ENCODE results near the gene MRPL40.

Gene MRPL40

DNA sequence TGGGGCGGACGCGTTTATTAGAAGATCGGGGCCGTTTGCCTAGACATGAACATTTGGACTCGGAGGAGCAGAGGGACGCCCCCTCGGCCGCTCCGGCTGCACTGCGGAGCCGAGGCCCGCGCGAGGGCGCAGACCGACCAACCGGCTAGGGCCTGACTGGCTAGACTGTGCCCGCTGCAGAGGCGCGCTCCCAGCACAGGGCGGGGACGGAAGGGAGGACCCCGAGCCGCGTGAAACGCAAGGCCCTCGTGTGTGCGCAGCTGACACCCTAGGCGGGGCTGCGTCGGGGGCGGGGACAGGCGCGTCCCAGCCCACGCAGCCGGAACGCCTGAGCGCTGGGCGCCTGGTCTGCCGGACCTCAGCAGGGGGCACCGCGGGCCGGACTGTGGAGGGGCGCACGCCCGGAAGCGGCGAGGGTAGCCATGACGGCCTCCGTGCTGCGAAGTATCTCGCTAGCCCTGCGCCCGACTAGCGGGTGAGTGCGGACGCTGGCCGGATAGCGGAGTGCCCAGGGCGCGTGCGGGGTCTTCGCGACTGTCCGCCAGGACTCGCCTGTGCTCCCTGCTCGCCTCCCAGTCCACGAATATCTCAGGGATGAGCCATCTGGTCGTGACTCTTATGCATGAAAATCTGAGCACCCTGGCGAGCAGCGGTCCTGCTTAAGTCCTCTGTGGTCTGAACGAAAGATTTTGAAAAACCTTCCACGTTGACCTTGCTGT is at the start of gene MRPL40:
Gene MRPL40, plus strand, starts transcription at position 413 of the 719 bp plus-strand sequence. Its CDS starts 10 bp downstream, at position 423.
- peak within 1 kb of the TSS; percentile 91 for H3K4me3 ChIP-seq (ENCODE audit: low read depth, low read length)

GRCh38 chr22:19383292-19383691 is 49.1 kb upstream of the MRPL40 start:
- POLR2A ChIA-PET = no interaction called here
- CTCF ChIA-PET = interaction anchor here (1.1 to 1.4 kb wide), 2 partner anchors 9 to 247 kb away, joined by 3 to 4 read pairs; no protein-coding TSS in a partner anchor
- no peak overlapping the region for H3K4me3 ChIP-seq (ENCODE audit: low read depth, low read length)
- no peak for DNase-seq (ENCODE audit: low read depth, low spot score)
- TF ChIP-seq, protein P1, sequence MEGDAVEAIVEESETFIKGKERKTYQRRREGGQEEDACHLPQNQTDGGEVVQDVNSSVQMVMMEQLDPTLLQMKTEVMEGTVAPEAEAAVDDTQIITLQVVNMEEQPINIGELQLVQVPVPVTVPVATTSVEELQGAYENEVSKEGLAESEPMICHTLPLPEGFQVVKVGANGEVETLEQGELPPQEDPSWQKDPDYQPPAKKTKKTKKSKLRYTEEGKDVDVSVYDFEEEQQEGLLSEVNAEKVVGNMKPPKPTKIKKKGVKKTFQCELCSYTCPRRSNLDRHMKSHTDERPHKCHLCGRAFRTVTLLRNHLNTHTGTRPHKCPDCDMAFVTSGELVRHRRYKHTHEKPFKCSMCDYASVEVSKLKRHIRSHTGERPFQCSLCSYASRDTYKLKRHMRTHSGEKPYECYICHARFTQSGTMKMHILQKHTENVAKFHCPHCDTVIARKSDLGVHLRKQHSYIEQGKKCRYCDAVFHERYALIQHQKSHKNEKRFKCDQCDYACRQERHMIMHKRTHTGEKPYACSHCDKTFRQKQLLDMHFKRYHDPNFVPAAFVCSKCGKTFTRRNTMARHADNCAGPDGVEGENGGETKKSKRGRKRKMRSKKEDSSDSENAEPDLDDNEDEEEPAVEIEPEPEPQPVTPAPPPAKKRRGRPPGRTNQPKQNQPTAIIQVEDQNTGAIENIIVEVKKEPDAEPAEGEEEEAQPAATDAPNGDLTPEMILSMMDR (IDR thresholded peaks at IDR 0.05; ENCODE audit: insufficient read depth, low read length, missing control alignments) = no peak

More for the DNA sequence above, at the start of gene MRPL40:
- CTCF ChIA-PET = interaction anchor here (2.1 kb wide), 1 partner anchor 198 kb away, joined by 6 read pairs; no protein-coding TSS in a partner anchor
- DNase-seq (ENCODE audit: low read depth, low spot score) = peak; percentile 54
- POLR2A ChIA-PET = interaction anchor here (0.7 to 1.4 kb wide), 5 partner anchors 12 to 197 kb away, joined by 3 to 6 read pairs (median 4); partner anchors contain the start of genes C22orf39, CDC45 and UFD1
- TF ChIP-seq, protein P1 (IDR thresholded peaks at IDR 0.05; ENCODE audit: insufficient read depth, low read length, missing control alignments) = no peak

DNA sequence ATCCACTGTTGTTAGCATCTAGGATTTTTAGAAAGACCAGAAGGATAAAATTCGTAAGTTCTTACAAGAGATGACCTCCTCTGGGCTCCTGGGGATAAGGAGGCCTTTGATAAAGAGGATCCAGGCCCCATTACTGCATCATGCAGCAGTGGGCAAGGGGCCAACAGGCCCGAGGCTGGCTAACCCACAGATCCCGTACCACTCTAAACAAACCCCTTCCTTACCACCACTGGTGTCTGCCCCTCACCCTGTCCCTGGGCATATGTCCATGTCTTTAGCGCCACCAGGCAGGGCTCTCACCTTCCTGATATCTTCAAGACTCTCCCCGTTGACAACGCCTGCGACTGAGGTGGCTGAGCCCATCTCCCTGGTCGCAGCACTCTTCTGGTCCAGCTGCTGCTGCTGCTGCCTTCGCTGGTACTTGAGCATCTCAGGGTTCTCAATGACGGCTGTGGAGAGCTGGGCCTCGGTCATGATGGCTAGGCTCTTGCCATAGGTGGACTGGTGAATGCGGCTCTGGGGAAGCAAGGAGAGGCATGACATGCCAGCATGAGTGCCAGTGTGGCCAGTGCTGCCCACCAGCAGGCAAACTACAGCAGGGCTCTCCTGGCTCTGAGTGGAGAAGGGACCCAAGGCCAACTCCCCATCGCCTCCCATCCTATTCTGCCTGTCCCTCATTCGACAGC is 47.0 kb upstream of the MRPL40 start:
- CTCF ChIA-PET = no interaction called here
- POLR2A ChIA-PET = interaction anchor here (0.8 kb wide), 1 partner anchor 47 kb away, joined by 3 read pairs; the partner anchor contains the start of gene MRPL40
- TF ChIP-seq, protein P1 (IDR thresholded peaks at IDR 0.05; ENCODE audit: insufficient read depth, low read length, missing control alignments) = no peak
- H3K4me3 ChIP-seq (ENCODE audit: low read depth, low read length) = no peak overlapping the region
- no peak for DNase-seq (ENCODE audit: low read depth, low spot score)

DNA sequence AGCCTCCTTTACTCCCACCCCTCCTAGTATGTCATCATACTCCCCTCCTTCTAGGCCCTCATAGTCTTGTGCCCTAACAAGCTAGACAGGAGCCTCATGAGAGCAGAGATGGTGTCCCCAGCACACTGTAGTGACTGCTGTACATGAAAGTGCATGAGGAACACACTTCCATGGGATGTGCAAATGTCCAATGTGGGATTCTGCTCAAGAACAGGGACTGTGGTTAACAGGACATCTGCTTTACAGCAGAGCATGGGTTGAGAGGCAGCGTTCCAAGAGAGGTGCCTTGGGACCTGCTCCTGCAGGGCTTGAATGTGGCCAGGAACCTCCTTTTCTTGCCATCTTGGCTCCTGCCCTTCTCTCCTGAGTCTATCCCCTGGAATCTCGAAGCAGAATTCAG is 46.1 kb upstream of the MRPL40 start:
- CTCF ChIA-PET = interaction anchor here (0.6 kb wide), 1 partner anchor 14 kb away, joined by 3 read pairs; no protein-coding TSS in a partner anchor
- H3K4me3 ChIP-seq (ENCODE audit: low read depth, low read length) = no peak overlapping the region
- POLR2A ChIA-PET = no interaction called here
- no peak for DNase-seq (ENCODE audit: low read depth, low spot score)
- TF ChIP-seq, protein P1 (IDR thresholded peaks at IDR 0.05; ENCODE audit: insufficient read depth, low read length, missing control alignments) = no peak

DNA sequence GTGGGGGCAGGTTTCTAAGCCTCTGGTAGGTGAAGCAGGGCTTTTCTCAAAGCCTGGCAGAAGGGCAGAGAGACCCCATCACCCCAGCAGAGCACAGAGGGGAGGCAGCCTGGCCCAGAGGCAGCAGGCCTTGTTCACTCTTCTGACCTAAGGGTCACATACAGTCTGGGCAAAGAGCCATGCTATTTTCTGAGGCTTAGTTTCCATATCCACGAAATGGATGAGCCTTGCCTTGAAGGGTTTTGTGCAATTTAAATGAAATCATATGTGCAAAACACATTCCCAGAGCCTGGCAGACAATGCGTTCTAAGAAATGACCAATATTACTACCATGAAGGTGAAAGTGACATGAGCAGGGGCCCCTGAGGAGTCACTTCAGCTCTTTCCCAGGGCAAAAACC is 45.3 kb upstream of the MRPL40 start:
- CTCF ChIA-PET = interaction anchor here (1.0 to 1.1 kb wide), 2 partner anchors 9 to 243 kb away, joined by 3 read pairs; no protein-coding TSS in a partner anchor
- TF ChIP-seq, protein P1 (IDR thresholded peaks at IDR 0.05; ENCODE audit: insufficient read depth, low read length, missing control alignments) = no peak

GRCh38 chr22:19387575-19387974 is 44.8 kb upstream of the MRPL40 start:
- TF ChIP-seq, protein P1 (IDR thresholded peaks at IDR 0.05; ENCODE audit: insufficient read depth, low read length, missing control alignments) = no peak
- no peak for DNase-seq (ENCODE audit: low read depth, low spot score)
- no peak overlapping the region for H3K4me3 ChIP-seq (ENCODE audit: low read depth, low read length)
- CTCF ChIA-PET = interaction anchor here (1.0 to 1.1 kb wide), 2 partner anchors 9 to 242 kb away, joined by 3 read pairs; no protein-coding TSS in a partner anchor
- POLR2A ChIA-PET = no interaction called here

More for the DNA sequence above, 45.3 kb upstream of the MRPL40 start:
- DNase-seq (ENCODE audit: low read depth, low spot score) = no peak
- no peak overlapping the region for H3K4me3 ChIP-seq (ENCODE audit: low read depth, low read length)
- POLR2A ChIA-PET = no interaction called here
